ENCODE data around the gene GRXCR2. TPM values are rescaled to one million over a fixed set of nuclear protein-coding genes. Genes with fewer than 3 reads are reported as not detected.

GRXCR2 gene
- polyA plus RNA-seq, 3 donors, result not detected

- WGBS, 3 donors, result 74 to 86% (median 78%) methylated on average over 3 of the region's 3 CpGs
- H3K27ac ChIP-seq (ENCODE audit: low read depth, low read length), result no peak overlapping the region
Observed at GRCh38 chr5:145811834-145812625, 60.8 kb downstream of the GRXCR2 start.

Other genes starting within 250 kb of the GRXCR2 start
- 1 to 10 TPM; 3.0 to 9.4 (median 6.9) TPM for gene PRELID2, start 37.7 kb downstream of the GRXCR2 start, polyA plus RNA-seq
- gene SH3RF2, start 63.6 kb upstream of the GRXCR2 start, polyA plus RNA-seq, result 1 to 10 TPM; 2.4 to 3.3 (median 3.0) TPM
- gene PLAC8L1, start 232.6 kb upstream of the GRXCR2 start, polyA plus RNA-seq, result under 1 TPM in 2 of 3 donors, not detected in 1; 0.12 to 0.24 TPM